HG02970 (cell line): ENCODE data around the gene LRRC41.
"Not testable (repeated sequence)": the region's sequence is repeated elsewhere in the genome, so short reads cannot be mapped to it uniquely, and the experiment has no call there.

Experiments
- ATAC-seq: cut with Tn5 transposase; IDR thresholded peaks from one replicate; pipeline ENCODE4 v1.9.1; 2021; ENCODE audit warnings: mild to moderate bottlenecking, moderate library complexity, moderate number of reproducible peaks; ENCODE audit not compliant: unreplicated experiment, low FRiP score

LRRC41 gene

DNA sequence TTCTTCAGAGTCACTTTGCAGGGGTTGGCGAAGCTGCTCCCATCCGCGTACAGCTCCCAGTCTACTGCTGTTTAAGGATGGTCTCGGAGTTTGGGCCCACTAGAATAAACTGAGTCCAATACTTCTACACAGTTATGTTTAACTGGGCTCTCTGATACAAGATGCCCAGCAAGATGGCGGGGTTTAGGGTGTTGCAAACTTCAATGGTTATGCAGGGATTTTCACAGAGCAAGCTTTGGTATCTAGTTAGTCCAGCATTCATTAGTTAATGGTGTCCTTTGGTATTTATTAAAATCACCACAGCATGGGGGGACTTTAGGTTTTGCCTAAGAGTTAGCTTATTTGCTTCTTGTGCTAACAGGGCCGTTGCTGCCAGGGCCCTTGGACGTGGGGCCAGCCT is 24.8 kb upstream of the LRRC41 start:
- not testable (repeated sequence) for ATAC-seq

DNA sequence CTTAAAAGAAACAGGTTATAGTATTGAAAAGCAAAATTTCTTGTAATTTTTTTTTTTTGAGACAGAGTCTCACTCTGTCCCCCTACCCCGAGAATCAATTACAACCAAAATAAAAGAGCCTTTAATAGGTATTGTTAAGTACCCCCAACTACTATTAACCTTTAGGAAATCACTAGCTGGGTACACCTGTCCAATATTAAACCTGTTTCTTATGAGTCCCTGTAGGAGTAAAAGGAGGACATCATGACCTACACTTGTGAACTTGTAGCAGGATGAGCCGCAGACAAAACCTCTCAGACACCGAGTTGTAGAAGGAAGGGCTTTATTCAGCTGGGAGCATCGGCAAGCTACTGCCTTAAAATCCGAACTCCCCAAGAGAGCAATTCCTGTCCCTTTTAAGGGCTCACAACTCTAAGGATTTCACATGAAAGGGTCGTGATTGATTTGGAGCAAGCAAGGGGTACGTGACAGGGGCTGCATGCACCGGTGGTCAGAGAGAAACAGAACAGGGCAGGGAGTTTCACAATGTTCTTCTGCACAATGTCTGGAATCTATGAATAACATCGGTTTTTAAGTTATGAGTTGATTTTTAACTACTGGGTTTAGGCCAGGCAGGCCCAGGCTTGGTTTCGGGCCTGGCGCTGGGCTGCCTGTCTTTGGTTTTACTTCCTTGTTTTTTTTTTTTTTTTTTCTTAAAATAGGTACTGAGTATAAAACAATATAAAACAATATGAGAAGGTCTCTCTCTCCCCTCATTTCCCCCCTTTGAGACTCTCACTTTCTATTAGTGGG is 22.1 kb upstream of the LRRC41 start:
- not testable (repeated sequence) for ATAC-seq

DNA sequence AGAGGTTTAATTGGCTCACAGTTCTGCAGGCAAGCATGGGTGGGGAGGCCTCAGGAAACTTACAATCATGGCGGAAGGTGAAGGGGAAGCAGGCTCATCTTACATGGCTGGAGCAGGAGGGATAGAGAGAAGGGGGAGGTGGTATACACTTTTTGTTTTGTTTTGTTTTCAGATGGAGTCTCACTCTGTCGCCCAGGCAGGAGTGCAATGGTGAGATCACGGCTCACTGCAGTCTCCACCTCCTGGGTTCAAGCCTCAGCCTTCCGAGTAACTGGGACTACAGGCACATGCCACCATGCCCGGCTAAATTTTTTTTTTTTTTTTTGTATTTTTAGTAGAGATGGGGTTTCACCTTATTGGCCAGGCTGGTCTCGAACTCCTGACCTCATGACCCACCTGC is 18.8 kb upstream of the LRRC41 start:
- ATAC-seq = not testable (repeated sequence)

DNA sequence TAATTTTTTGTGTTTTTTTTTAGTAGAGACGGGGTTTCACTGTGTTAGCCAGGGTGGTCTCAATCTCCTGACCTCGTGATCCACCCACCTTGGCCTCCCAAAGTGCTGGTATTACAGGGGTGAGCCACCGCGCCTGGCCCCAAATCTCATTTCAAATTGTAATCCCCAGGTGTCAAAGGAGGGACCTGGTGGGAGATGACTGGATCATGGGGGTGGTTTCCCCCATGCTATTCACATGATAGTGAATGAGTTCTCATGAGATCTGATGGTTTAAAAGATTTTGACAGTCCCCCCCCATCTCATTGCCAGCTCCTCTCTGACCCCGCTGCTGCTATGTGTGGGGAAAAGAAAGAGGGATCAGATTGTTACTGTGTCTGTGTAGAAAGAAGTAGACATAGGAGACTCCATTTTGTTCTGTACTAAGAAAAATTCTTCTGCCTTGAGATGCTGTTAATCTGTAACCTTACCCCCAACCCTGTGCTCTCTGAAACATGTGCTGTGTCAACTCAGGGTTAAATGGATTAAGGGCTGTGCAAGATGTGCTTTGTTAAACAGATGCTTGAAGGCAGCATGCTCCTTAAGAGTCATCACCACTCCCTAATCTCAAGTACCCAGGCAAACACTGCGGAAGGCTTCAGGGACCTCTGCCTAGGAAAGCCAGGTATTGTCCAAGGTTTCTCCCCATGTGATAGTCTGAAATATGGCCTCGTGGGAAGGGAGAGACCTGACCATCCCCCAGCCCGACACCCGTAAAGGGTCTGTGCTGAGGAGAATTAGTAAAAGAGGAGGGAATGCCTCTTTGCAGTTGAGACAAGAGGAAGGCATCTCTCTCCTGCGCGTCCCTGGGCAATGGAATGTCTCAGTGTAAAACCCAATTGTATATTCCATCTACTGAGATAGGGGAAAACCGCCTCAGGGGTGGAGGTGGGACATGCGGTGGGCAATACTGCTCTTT is 16.8 kb upstream of the LRRC41 start:
- not testable (repeated sequence) for ATAC-seq

DNA sequence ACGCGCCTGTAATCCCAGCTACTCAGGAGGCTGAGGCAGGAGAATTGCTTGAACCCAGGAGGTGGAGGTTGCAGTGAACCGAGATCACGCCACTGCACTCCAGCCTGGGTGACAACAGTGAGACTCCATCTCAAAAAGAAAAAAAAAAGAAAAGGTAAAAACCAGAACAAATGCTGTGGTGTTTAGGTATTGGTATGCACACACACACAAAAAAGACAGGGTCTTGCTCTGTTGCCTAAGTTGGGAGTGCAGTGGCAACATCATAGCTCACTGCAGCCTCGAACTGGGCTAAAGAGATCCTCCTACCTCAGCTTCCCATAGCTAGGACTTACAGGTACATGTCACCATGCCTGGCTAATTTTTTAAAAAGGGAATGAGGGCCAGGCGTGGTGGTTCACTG is 15.9 kb upstream of the LRRC41 start:
- ATAC-seq = not testable (repeated sequence)

DNA sequence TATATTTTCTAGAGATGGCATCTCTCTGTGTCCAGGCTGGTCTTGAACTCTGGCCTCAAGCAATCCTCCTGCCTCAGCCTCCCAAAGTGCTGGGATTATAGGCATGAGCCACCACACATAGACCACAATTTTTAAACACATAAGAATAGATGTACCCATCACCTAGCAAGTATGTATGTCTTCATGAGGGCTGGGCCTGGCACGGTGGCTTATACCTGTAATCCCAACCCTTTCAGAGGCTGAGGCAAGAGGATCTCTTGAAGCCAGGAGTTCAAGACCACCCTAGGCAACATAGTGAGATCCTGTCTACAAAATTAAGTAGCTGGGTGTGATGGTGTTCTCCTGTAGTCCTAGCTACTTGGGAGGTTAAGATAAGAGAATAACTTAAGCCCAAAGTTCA is 13.9 kb upstream of the LRRC41 start:
- ATAC-seq = no peak

DNA sequence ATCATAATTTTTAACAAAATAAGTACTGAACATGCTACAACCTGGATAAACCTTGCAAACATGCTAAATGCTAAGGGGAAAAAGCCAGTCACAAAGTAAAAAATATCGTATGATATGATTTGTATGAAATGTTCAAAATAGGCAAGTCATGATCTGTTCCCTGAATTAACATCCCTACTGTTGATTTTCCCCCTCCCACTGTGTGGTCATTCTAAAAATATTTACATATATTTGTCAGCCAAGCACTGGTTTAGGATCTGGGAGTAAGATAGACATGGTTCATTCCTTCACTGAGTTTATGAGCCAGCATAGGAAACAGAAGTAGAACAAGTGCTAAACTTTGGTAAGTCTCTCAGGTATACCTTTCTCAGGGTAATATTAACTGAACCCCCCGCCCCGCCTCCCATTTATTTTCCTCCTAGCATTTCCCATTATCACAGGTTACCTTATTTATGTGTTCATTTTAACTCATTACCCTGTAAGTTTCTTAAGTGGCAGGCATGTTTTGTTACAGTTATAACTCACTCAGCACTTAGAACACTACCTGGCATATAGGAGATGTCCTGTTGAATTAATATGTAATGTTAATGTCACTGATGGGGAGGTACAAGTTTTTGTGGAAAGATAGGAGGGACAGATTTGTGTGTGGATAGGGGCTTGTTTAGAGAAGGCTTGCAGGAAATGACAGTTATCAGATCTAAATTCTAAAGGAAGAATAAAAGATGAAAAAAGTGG is 12.4 kb upstream of the LRRC41 start:
- no peak for ATAC-seq

DNA sequence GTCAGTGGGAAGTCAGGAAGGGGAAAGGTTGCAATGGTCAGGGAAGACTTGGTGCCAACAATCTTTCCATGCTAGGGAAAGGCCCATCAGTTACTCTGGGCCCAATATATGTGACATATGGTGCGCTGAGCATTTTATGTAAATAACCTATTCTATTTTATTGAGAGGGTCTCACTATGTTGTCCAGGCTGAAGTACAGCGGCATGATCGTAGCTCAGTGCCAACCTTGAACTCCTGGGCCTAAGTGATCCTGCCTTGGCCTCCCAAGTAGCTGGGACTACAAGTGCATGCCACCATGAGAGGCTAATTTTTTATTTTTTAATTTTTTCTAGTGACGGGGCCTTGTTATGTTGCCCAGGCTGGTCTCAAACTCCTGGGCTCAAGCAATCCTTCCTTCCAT is 6.9 kb upstream of the LRRC41 start:
- no peak for ATAC-seq

DNA sequence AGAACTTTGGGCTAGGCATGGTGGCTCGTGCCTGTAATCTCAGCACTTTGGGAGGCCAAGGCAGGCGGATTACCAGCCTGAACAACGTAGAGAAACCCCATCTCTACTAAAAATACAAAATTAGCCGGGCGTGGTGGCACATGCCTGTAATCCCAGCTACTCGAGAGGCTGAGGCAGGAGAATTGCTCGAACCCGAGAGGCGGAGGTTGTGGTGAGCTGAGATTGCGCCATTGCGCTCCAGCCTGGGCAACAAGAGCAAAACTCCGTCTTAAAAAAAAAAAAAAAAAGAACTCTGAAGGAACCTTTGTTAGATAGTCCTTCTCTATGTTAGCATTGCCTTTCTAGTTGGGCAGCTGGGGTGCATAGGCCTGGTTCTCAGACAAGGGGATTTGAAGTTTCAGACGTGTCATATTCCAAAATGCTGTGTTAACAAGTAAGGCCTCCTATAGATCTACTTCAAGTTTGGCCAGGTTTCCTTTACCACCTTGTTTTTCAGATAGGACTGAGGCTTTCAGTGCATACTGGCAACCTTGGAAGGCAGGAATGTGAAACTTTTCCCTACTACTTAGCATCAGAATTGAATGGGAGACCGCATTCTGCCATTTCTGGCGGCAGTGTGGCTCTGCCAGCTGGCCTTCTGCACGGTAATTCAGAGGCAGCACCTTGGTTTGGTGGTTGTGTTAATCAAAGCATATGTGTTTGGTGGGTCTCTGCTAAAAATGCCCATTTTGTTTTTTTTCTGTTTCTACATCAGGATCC is 6.2 kb upstream of the LRRC41 start:
- no peak for ATAC-seq

DNA sequence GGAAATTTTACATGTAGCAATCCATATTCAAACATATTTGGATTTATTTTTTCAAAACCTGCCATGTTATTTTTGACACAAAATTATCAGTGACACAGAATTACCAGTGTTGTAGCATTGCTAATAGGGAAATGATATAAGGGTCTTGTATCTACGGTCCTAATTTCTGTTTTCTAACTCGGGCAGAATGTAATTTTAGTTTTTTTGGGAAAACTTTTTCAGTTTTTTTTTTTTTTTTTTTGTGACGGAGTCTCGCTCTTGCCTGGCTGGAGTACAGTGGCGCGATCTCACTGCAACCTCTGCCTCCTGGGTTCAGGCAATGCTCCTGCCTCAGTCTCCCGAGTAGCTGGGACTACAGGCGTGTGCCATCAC is 2.7 kb upstream of the LRRC41 start:
- no peak for ATAC-seq

DNA sequence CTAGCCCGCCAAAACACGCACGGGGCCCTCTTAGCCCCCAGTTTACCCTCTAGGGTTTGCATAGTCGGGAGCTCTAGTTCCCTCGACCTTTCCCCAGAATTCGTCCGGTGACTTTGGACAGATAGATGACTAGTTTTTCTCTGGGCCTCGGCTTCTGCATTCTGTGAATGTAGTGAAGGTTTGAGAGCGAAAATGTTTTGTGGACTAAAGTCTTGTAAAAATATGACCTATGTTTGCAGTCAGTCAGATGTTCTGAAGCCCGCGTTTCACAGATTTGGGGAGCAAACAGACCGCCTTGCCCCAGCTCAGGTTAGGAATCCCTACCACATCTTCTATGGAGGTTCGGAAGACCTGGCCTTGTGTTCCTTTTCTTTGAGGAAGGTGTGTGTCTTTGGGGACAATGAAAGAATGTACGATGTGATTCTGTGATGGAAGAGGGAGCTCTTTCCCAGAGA is 483 bp upstream of the LRRC41 start:
- no peak for ATAC-seq

DNA sequence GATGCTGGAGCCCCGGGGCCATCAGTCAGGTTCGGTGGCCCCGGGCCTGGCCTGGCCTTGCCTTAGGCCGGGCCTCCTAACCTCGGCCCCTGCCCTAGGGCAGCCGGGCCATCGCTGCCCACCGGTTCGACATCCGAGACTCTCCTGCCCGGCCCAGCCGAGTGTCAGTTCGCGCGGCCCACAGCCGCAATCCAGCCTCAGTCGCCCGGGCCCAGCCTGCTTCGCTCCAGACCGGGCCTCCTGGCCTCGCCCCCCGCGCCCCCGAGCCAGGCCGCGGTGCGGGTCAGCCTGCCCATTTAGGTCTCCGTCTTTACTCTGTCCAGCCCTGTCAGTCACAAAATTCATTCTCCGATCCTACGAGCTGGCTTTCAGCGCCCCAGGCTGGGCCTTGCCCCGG is 777 bp downstream of the LRRC41 start:
- ATAC-seq = peak; percentile 13

DNA sequence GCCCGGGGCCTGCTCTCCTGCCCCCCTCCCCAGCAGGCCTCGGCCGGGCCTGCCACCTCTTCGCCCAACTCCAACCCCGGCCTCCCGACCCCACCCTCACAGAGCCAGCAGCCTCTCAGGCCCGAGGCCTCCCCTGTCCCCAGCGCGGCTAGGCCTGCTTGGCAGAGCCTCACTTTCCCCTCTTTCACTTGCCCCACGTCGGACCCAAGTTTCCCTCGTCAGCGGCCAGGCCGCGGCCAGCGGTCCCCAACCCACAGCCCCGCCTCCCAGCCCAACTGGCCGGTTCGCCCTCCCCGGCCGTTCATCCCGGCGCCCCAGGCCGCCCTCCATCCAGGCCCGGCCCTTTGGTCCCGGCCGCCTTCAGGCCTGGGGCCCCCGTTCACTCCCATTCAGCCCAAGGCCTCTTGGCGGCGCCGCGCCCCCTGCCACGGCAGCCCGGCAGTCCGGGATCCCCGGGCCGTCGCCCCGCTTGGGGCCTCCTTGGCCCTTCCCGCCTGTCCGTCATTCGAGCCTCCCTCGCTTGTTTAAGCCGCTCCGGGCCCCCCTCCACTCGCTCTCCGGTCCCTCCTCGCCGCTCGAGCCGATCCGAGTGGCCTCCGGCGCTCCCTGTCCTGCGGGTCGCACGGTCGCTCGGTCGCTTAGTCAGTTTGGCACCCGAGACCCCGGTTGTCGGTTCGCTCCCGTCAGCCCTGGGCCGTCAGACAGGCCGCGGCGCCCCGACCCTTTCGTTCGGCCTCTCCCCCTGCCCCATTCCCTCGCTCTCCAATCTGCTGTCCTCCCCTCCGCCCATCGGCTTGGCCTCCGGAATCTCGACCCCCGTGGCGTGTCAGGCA is 1.4 kb downstream of the LRRC41 start:
- ATAC-seq = no peak

DNA sequence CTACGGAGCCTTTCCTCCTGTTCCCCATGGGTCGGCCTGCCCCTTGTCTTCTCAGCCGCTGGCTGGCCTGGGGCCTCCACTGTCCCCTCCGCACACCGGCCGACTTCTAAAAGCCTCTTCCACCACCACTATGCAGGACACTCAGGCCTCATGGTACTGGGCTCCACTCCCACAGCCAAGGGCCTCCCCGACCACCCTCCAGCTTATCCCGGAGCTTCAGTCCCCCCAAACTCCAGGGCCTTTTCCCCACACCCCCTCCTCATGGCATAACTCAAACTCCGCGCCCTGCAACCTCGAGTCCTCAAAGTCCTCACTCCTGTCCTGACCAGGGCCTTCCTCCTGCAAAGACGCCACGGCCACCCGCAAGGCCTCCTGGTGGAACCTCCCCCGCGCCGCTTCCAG is 2.0 kb downstream of the LRRC41 start:
- ATAC-seq = no peak

DNA sequence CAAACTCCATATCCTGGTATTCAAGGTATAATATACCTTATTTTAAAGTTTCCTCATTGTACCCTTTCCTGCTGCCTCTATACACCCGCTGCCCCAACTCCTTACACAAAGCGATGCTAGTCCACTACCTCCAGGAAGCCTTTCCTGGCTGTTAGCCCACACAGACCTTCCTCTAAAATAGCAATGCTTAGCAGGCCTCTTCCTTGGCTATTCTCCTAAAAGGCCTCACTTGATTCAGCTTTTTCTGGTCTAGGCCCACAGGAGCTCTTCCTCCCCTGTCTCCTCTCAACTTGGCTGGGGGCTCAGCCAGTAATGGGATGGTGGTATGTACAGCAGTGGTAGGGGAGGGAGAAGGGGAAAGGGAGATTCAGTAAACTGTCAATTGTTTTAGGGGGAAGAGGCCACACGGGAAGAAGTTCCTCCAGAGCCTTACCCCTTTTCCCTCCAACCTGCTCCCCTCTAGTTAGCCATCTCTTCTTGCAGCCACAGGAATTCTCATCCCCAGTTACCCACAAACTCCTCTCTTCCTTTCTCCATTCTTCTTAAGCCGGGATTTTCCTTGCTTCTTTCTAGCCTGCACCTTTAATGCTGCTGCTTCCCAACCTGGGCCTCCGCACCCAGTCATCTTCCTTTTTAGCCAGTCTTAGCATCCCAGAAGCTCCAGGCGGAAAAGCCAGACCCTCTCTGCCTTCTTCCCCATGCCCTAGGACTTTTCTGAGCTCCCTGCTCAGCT is 2.6 kb downstream of the LRRC41 start:
- ATAC-seq = no peak

DNA sequence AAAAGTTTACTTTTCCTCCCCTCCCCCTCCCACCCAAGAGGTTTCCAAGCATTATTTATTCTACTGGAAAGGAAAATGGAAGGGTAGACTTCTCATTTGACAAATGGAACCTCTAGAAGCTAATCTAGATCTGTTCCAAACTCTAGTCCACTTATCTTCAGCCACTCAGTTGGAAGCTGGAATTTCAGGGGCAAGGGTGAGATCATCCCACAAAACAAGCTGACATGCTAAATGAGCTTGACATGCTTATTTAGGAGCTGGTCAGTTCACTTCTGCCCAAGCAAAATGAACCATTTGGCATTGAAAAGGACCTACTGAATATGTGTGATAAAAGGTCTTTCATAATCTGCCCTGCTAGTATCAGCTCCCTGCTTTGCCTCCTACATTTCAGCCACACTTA is 5.0 kb downstream of the LRRC41 start:
- ATAC-seq = no peak

DNA sequence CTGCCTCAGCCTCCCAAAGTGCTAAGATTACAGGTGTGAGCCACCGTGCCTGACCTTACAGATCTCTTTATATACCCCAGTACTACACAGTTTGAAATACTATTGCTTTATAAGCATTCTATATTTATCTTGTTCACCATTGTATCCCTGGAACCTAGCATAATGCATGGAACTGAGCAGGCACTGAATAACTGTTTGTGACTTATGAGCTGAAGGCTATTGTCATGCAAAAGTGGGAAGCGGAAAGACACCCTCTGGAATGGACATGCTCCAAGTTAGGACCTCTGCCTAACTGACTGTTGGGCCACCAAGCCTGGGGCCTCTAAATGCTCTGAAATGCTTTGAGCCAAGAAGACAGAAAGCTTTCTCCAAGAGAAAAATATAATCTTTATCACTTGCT is 8.1 kb downstream of the LRRC41 start:
- no peak for ATAC-seq

DNA sequence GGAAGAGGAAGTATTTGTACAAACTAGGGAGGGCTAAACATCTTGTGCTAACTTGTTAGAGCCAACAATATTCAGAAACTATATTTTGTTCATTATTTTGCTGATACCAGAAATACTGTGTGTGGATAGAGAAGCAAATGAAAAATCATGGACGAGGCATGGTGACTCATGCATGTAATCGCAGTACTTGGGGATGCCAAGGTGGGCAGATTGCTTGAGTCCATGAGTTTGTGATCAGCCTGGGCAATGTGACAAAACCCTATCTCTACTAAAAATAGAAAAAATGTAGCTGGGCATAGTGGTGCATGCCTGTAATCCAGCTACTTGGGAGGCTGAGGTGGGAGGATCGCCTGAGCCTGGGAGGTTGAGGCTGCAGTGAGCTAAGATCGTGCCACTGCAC is 13.4 kb downstream of the LRRC41 start:
- ATAC-seq = no peak

DNA sequence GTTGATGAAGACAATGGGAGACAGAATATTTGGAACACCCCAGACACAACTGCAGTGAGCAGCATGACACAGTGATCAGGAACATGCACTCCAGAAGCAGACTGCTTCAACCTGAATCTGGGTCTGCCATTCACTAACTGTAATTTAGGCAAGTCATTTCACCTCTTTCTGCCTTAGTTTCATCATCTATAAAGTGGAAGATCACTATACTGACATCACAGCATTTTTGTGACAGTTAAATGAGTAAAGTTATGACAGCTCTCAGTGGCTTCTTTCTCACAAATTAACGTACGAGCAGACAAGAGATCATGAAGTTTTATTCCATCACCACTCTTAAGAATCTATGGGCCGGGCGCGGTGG is 14.3 kb downstream of the LRRC41 start:
- ATAC-seq = no peak
